Myocyte (in vitro differentiated cells): ENCODE results near the gene ZMYND11. TPM values are rescaled to one million over a fixed set of nuclear protein-coding genes. Genes with fewer than 3 reads are reported as not detected.
A peak's percentile ranks its signal among the peaks of the same experiment; 100 is the strongest.
"Not testable (repeated sequence)": the region's sequence is repeated elsewhere in the genome, so short reads cannot be mapped to it uniquely, and the experiment has no call there.

Experiments used
- DNase-seq: peaks from one replicate; pipeline ENCODE4 v3.0.0-alpha.2; 2012; ENCODE audit warnings: low read depth
- total RNA-seq: library from RNA; depleted of rRNA; stranded (reverse); fragments of >200 nt; gene quantifications from 2 replicates; pipeline ENCODE4 v1.2.3, GENCODE V29; 2014

The ZMYND11 gene
- total RNA-seq, 1 donor from 2014 or later = 72.6 TPM

DNA sequence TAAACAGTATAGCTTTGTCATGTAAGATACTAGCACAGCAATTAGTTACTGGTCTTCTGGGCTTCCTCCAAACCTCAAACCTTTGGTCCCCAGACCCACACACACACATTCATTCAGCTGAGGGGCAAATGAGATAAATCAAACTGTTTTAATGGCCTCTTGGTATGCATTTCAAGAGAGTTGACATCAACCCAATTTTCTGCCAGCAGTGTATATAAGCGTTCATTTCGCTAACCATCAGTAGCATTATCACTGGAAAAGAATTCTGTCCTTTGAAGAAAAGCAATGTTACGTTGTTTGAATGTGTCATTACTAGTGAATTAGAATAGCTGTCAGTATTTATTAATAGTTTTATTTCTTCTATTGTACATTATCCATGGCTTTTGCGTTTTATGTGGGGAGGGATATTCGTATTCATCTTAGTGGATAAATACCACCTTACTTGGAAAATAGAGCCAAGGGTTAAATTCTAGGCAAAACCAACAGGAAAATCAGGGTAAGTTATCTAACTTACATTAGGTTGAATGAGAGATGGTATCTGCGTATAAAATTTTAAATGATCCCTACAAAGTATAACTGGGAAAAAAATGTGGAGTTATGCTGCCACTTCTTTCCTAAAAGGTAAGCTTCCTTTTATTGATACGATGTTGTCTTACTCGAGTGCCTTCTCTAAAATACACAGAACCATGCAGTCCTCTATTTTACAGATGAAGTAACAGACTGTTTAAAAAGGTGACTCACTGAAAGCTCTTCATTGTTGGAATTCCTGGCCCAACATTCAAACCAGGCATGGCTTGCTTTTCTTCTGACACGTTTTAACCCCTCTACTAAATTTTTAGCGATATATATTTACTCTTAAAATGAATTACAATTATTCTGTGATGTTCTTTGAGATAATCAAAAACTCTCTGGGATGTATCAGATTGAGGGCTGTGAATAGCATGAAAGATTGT lies 2.0 kb upstream of the ZMYND11 start:
- DNase-seq = peak; percentile 66

GRCh38 chr10:134247-135131 lies 766 bp upstream of the ZMYND11 start:
- peak; percentile 49 for DNase-seq

- DNase-seq = peak; percentile 64
Observed at GRCh38 chr10:135601-136464, 578 bp downstream of the ZMYND11 start.

DNA sequence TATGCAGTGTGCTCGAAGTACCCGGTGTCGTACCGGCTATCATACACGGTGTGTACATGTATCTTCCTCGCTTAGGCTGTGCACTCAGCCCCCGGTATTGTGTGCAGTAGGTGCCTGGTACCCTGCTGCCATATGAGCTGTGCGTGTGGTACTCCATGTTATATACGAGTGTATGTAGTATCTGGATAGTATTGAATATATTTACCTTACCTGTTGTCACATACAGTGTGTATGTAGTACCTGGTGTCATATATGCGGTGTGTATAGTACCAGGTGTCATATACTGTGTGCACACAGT lies 1.2 kb downstream of the ZMYND11 start:
- DNase-seq = no peak

- DNase-seq = peak; percentile 24
Observed at GRCh38 chr10:137031-137430, 1.8 kb downstream of the ZMYND11 start.

DNA sequence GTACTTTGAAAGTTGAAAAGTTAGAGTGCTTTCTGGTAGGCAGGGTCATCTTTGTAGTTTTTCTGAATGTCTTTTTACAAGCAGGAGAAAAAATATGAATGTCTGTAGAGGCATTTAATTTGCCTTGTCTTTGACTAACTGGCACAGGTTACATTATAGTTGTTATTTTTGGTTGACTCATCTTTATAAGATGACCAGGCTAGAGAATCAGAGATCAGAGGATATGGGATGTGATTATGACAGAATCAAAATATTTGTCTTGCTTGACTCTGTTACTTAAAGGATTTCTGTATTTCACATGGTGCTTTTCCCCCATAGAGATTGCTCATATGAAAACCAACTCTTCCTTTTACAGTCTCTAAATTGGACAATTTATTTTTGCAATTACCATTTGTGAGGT lies 2.4 kb downstream of the ZMYND11 start:
- DNase-seq = no peak

GRCh38 chr10:142371-142770 lies 7.1 kb downstream of the ZMYND11 start:
- DNase-seq = no peak

DNA sequence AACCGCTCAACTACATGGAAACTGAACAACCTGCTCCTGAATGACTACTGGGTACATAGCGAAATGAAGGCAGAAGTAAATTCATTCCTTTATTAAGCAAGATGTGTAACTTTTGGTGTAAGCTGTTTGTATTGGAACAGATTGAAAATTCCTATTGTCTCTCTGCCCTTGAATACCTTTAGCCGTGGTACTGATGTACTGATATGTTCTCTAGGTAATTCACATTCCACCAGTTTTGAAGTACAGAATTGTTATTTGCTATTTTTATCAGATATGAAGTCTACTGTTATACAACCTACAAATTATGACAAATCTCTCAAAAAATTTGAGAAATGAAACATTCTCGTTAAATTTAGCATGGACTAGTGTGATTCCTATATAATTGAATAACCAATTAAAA lies 17.7 kb downstream of the ZMYND11 start:
- DNase-seq = no peak

DNA sequence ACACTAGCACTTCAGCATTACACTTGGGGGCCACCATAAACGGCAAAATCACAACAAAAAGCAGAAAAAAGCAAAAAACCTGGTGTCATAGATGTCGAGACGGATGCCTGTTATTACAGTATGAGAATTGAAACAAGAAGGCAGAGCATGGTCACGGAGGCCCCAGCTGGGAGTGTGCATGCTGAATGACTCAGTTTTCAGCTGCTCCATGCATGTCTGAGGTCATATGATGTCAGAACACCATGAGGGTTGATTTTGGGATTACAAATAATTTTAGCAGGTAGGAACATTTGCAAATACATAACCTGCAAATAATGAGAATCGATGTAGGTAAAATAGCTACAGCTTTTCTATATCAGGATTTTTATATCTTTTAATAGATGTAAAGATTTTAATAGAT lies 19.1 kb downstream of the ZMYND11 start:
- DNase-seq = peak; percentile 74

- DNase-seq = no peak
Observed at GRCh38 chr10:167383-167782, 32.1 kb downstream of the ZMYND11 start.

DNA sequence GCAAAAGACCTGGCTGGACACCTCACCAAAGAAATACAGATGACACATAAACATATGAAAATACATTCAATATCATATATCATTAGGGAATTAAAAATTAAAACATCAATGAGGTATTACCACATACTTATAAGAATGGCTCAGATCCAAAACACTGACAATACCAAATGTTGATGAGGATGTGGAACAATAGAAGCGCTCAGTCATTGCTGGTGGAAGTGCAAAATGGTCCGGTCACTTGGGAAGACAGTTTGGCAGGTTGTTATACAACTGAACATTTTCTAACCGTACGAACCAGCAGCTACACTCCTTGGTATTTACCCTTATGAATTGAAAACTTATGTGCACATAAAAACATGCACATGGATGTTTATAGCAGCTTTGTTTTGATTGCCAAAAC lies 38.5 kb downstream of the ZMYND11 start:
- no peak for DNase-seq

GRCh38 chr10:176677-177076 lies 41.4 kb downstream of the ZMYND11 start:
- DNase-seq = no peak

DNA sequence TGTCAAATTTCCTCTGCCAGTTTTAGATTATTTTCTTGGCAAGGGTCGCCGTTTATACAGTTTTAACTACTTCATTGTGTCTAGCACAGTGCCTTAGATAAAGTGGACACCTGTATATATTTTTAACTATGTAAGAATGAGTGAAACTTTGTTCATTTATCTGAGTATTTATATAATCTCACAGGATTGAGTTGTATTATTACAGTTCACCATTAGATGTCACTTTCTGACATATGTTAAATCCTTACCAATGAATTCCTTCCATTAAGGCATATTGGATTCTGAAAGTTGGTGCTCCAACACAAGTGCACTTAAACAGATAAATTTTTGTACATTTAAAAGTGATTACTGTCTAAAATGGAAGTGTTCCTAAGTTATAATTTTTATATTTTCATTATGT lies 43.0 kb downstream of the ZMYND11 start:
- peak; percentile 20 for DNase-seq

GRCh38 chr10:178723-179122 lies 43.5 kb downstream of the ZMYND11 start:
- no peak for DNase-seq

DNA sequence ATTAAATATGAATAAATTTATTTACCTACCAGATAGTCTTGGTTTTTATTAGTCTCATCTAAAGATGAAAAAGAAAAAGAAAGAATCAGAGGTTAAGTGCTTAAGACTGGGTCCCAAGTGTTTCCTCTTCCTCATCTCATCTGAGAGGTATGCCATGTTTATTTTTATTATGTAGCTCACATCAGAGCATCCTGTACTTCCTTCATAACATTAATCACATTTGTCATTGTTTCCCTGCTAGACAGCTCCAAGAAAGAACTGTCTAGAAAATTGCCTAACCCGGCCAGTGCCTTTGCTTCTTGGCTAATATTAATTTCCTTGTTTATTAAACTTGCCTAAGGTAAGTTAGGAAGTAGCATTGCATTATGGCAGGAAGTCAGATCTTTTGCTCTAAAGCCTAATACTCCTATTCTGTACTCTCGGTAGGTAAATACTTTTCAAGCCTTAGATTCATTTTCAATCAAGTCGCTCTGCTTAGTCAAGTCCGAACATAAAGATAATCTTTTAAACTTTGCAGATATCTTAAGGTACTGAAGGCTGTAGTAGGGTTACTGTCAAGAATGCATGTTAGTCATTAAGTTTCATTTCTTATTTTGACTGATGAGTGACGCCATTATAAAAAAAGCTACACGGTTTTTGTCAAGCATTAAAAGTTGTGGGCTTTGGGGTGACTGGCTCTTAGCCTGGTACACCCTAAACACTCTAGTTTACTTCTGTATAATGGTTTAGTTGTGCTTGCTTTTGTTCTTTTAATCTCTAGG lies 47.4 kb downstream of the ZMYND11 start:
- no peak for DNase-seq

GRCh38 chr10:184174-184573 lies 48.9 kb downstream of the ZMYND11 start:
- no peak for DNase-seq

DNA sequence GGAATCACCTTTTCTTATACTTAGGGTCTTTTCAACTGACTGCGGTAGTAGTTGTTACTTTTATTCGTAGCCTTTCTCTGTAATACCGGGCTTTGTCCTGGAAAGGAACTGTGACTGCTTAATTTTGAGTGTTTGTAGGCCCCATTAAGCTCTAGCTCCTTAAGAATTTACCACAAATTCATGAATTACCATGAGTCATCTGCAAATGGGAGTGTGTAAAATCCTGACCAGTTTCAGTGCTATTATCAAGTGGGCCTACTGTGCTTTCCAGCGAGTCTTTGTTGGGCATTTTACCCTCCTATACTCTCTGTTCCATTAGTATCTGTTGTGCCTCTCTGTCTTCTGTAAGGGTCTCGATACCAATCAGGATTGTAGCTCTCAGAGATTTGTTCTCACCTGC lies 49.7 kb downstream of the ZMYND11 start:
- DNase-seq = no peak

GRCh38 chr10:185571-185970 lies 50.3 kb downstream of the ZMYND11 start:
- not testable (repeated sequence) for DNase-seq

DNA sequence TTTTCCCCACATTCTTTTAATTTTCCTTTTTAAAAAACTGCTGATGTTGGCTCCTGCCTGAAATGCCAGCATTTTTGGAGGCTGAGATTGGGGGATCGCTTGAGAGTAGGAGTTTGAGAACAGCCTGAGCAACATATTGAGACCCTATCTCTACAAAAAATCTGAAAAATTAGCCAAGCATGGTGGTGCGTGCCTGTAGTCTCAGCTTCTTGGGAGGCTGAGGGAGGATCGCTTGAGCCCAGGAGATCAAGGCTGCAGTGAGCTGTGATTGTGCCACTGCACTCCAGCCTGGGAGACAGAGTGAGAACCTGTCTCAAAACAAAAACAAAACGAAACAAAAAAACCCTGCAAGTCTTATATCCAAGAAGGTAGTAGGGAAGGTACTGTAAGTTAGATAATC lies 51.7 kb downstream of the ZMYND11 start:
- DNase-seq = no peak

- DNase-seq = no peak
Observed at GRCh38 chr10:188546-188945, 53.3 kb downstream of the ZMYND11 start.

DNA sequence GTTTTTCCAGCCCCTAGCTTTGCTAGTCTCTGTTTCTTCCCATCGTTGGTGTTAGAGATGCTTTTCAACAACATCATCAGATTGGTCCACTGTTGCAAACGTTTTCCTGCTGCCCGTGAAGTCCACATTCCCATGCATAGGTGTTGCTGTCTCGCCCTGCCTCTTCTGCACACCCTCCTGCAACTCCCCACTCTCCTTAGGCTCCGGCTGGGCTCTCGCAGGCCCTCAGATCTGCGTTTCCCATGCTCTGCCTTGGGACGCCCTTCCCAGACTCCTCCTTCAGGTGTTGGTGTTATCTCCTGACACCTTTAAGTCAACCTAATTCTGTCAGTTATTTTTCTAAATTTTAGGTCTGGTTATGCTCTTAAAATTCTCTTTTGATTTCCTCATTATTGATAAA lies 55.0 kb downstream of the ZMYND11 start:
- DNase-seq = no peak
